ENCODE results near the gene BANF2. TPM values are rescaled to one million over a fixed set of nuclear protein-coding genes. Genes with fewer than 3 reads are reported as not detected.

BANF2 gene
- polyA plus RNA-seq, 1 donor from 2014 or later: not detected

GRCh38 chr20:17678886-17679285 lies 20.9 kb upstream of the BANF2 start:
- no peaks in the 10 kb centered on the region for H3K36me3 ChIP-seq (ENCODE audit: insufficient read depth, low read length)
- H4K20me1 ChIP-seq (ENCODE audit: insufficient read depth): no peaks in the 10 kb centered on the region
- H3K9me2 ChIP-seq (ENCODE audit: insufficient read depth, low read length): no peaks in the 10 kb centered on the region
- H3K4me2 ChIP-seq (ENCODE audit: low read length): no peak overlapping the region
- no peaks in the 10 kb centered on the region for H3K27me3 ChIP-seq (ENCODE audit: insufficient read depth, low read depth, low read length)
- no peak overlapping the region for H2AFZ ChIP-seq (ENCODE audit: low read depth, low read length)
- H3K79me2 ChIP-seq (replicated peaks; ENCODE audit: insufficient read depth, low read length): no peaks in the 10 kb centered on the region
- H3K9me3 ChIP-seq (ENCODE audit: low read length): no peaks in the 10 kb centered on the region
- TF ChIP-seq POLR2AphosphoS5 (IDR thresholded peaks at IDR 0.05) (no peak), SMC3 (conservative IDR thresholded peaks at IDR 0.05; ENCODE audit: poor library complexity) (no peak), EZH2 (IDR thresholded peaks at IDR 0.05; ENCODE audit: borderline replicate concordance, insufficient read depth, low read length, poor library complexity, severe bottlenecking) (no peak), RAD21 (conservative IDR thresholded peaks at IDR 0.05) (no peak), MXI1 (conservative IDR thresholded peaks at IDR 0.05; ENCODE audit: poor library complexity, severe bottlenecking) (no peak), EP300 (conservative IDR thresholded peaks at IDR 0.05; ENCODE audit: poor library complexity, severe bottlenecking) (no peak), TAF1 (IDR thresholded peaks at IDR 0.05; ENCODE audit: low read depth) (no peak), REST (IDR thresholded peaks at IDR 0.05; ENCODE audit: borderline replicate concordance) (no peak), CTCF (IDR thresholded peaks at IDR 0.05; ENCODE audit: poor library complexity, severe bottlenecking) (no peak)
- H3F3A ChIP-seq (ENCODE audit: insufficient read depth, low read length, poor library complexity, severe bottlenecking): no peaks in the 10 kb centered on the region
- no peak overlapping the region for H3K4me3 ChIP-seq (ENCODE audit: low read length)
- no peak overlapping the region for H3K27ac ChIP-seq (ENCODE audit: low read length)
- no peak overlapping the region for H3K9ac ChIP-seq (ENCODE audit: low read length)

- TF ChIP-seq TAF1 (IDR thresholded peaks at IDR 0.05; ENCODE audit: low read depth) (no peak), MXI1 (conservative IDR thresholded peaks at IDR 0.05; ENCODE audit: poor library complexity, severe bottlenecking) (no peak), RAD21 (conservative IDR thresholded peaks at IDR 0.05) (no peak), CTCF (IDR thresholded peaks at IDR 0.05; ENCODE audit: poor library complexity, severe bottlenecking) (no peak), SMC3 (conservative IDR thresholded peaks at IDR 0.05; ENCODE audit: poor library complexity) (no peak), EP300 (conservative IDR thresholded peaks at IDR 0.05; ENCODE audit: poor library complexity, severe bottlenecking) (no peak), POLR2AphosphoS5 (IDR thresholded peaks at IDR 0.05) (no peak), EZH2 (IDR thresholded peaks at IDR 0.05; ENCODE audit: borderline replicate concordance, insufficient read depth, low read length, poor library complexity, severe bottlenecking) (no peak), REST (IDR thresholded peaks at IDR 0.05; ENCODE audit: borderline replicate concordance) (no peak)
- no peaks in the 10 kb centered on the region for H3K9me3 ChIP-seq (ENCODE audit: low read length)
- H3K79me2 ChIP-seq (replicated peaks; ENCODE audit: insufficient read depth, low read length): no peaks in the 10 kb centered on the region
- H3F3A ChIP-seq (ENCODE audit: insufficient read depth, low read length, poor library complexity, severe bottlenecking): no peaks in the 10 kb centered on the region
- H2AFZ ChIP-seq (ENCODE audit: low read depth, low read length): no peak overlapping the region
- H4K20me1 ChIP-seq (ENCODE audit: insufficient read depth): no peaks in the 10 kb centered on the region
- no peaks in the 10 kb centered on the region for H3K36me3 ChIP-seq (ENCODE audit: insufficient read depth, low read length)
- H3K9me2 ChIP-seq (ENCODE audit: insufficient read depth, low read length): no peaks in the 10 kb centered on the region
- no peak overlapping the region for H3K4me3 ChIP-seq (ENCODE audit: low read length)
- H3K4me2 ChIP-seq (ENCODE audit: low read length): no peak overlapping the region
- H3K9ac ChIP-seq (ENCODE audit: low read length): no peak overlapping the region
- H3K27me3 ChIP-seq (ENCODE audit: insufficient read depth, low read depth, low read length): no peaks in the 10 kb centered on the region
- H3K27ac ChIP-seq (ENCODE audit: low read length): no peak overlapping the region
These were observed 19.6 kb upstream of the BANF2 start for GRCh38 chr20:17679941-17680835.

Measured in neural cell (in vitro differentiated cells).